Endodermal cell (in vitro differentiated cells): ENCODE data around the gene PPP1R14C. TPM values are rescaled to one million over a fixed set of nuclear protein-coding genes. Genes with fewer than 3 reads are reported as not detected.
A peak's percentile ranks its signal among the peaks of the same experiment; 100 is the strongest.

Source experiments
- DNase-seq: peaks from one replicate; pipeline ENCODE4 v3.0.0-alpha.2; 2017
- H3K27ac ChIP-seq: 2 replicates; pipeline ENCODE4 v1.5.1; 2013; ENCODE audit warnings: mild to moderate bottlenecking, low read depth, low read length, moderate library complexity
- H3K27me3 ChIP-seq: 2 replicates; pipeline ENCODE4 v1.6.1; 2013; ENCODE audit warnings: mild to moderate bottlenecking, low read length, moderate library complexity; ENCODE audit not compliant: insufficient read depth, control insufficient read depth, poor library complexity, severe bottlenecking
- H3K36me3 ChIP-seq: 2 replicates; pipeline ENCODE4 v1.7.0; 2013; ENCODE audit warnings: mild to moderate bottlenecking, low read length, moderate library complexity; ENCODE audit not compliant: control insufficient read depth, insufficient read depth
- H3K4me1 ChIP-seq: one replicate; pipeline ENCODE4 v1.7.0; 2013; ENCODE audit warnings: low read length; ENCODE audit not compliant: control insufficient read depth, insufficient read depth
- H3K4me3 ChIP-seq: 2 replicates; pipeline ENCODE4 v1.5.1; 2013; ENCODE audit warnings: mild to moderate bottlenecking, low read length, moderate library complexity
- H3K9ac ChIP-seq: 2 replicates; pipeline ENCODE4 v1.6.1; 2013; ENCODE audit warnings: mild to moderate bottlenecking, low read length, moderate library complexity; ENCODE audit not compliant: poor library complexity, severe bottlenecking; ENCODE audit errors: extremely low read depth
- H3K9me3 ChIP-seq: 2 replicates; pipeline ENCODE4 v1.6.1; 2013; ENCODE audit warnings: mild to moderate bottlenecking, low read length, moderate library complexity; ENCODE audit not compliant: control insufficient read depth
- H3K27ac Mint-ChIP-seq: 2 replicates; pipeline ENCODE4 v1.8.0; 2020; ENCODE audit warnings: mixed read lengths
- H3K27me3 Mint-ChIP-seq: 2 replicates; pipeline ENCODE4 v1.8.0; 2021; ENCODE audit warnings: mild to moderate bottlenecking, mixed read lengths; ENCODE audit not compliant: insufficient read depth
- H3K36me3 Mint-ChIP-seq: 2 replicates; pipeline ENCODE4 v1.8.0; 2020; ENCODE audit warnings: low read depth, mixed read lengths
- H3K4me1 Mint-ChIP-seq: 2 replicates; pipeline ENCODE4 v1.8.0; 2020; ENCODE audit warnings: mixed read lengths
- H3K4me3 Mint-ChIP-seq: 2 replicates; pipeline ENCODE4 v1.8.0; 2020; ENCODE audit warnings: mild to moderate bottlenecking, moderate library complexity, mixed read lengths
- H3K9me3 Mint-ChIP-seq: 2 replicates; pipeline ENCODE4 v1.8.0; 2020; ENCODE audit warnings: mild to moderate bottlenecking, mixed read lengths
- CTCF ChIP-seq: fragments of 200-600 bp; sonication (generic); conservative IDR thresholded peaks from 2 replicates; pipeline ENCODE4 v1.5.0; 2021; ENCODE audit warnings: antibody characterized with exemption, mild to moderate bottlenecking
- whole genome bisulfite sequencing, 2 experiments: methylation state at CpG; one replicate each; pipeline versions ENCODE4 v1.1.5 to v1.1.7; 2013; ENCODE audit warnings: missing lambda C conversion rate in 2 of 2, mixed read lengths in 1 of 2; ENCODE audit not compliant: insufficient coverage in 1 of 2, insufficient read length in 1 of 2; 5-methylcytosine and 5-hydroxymethylcytosine counted together
- total RNA-seq, 2 donors: library from RNA; stranded (reverse); fragmentation: NEBNext Ultra II Directional in 1 of 2; extraction: Animal tissue kit (Norgen Biotek cat#: 25700) in 1 of 2; gene quantifications; 2 replicates in 1 of 2; 3 replicates in 1 of 2; pipeline ENCODE4 v1.2.1, GENCODE V29; 2021

Gene PPP1R14C
- total RNA-seq, 2 donors from 2014 or later = 0.20 to 0.29 TPM

- H3K27me3 Mint-ChIP-seq = no peaks in the 10 kb centered on the region
- H3K9me3 Mint-ChIP-seq = no peaks in the 10 kb centered on the region
- H3K4me3 Mint-ChIP-seq = no peak overlapping the region
- H3K4me3 ChIP-seq = no peak overlapping the region
- H3K36me3 Mint-ChIP-seq = no peaks in the 10 kb centered on the region
- H3K9me3 ChIP-seq = no peaks in the 10 kb centered on the region
- no peak overlapping the region for H3K27ac ChIP-seq
- no peaks in the 10 kb centered on the region for H3K4me1 Mint-ChIP-seq
- no peaks in the 10 kb centered on the region for H3K4me1 ChIP-seq
- H3K36me3 ChIP-seq = no peaks in the 10 kb centered on the region
- no peaks in the 10 kb centered on the region for H3K27me3 ChIP-seq
- 80 to 88% methylated on average over 3 to 8 of the region's 8 CpGs for WGBS, 2 experiments
- no peak for DNase-seq
- no peak overlapping the region for H3K9ac ChIP-seq
- no peak overlapping the region for H3K27ac Mint-ChIP-seq
- no peak for TF ChIP-seq CTCF
These were observed 33.8 kb downstream of the PPP1R14C start for GRCh38 chr6:150176659-150177058.

- no peak for DNase-seq
- H3K36me3 Mint-ChIP-seq = no peaks in the 10 kb centered on the region
- H3K4me1 Mint-ChIP-seq = no peaks in the 10 kb centered on the region
- 92 to 94% methylated on average over 11 of the region's 11 CpGs for WGBS, 2 experiments
- no peaks in the 10 kb centered on the region for H3K4me1 ChIP-seq
- H3K27ac ChIP-seq = peak overlapping the region; percentile 60
- H3K4me3 ChIP-seq = no peak overlapping the region
- H3K9ac ChIP-seq = no peak overlapping the region
- H3K27me3 ChIP-seq = no peaks in the 10 kb centered on the region
- H3K9me3 ChIP-seq = no peaks in the 10 kb centered on the region
- H3K27me3 Mint-ChIP-seq = no peaks in the 10 kb centered on the region
- H3K4me3 Mint-ChIP-seq = no peak overlapping the region
- H3K9me3 Mint-ChIP-seq = no peaks in the 10 kb centered on the region
- H3K27ac Mint-ChIP-seq = no peak overlapping the region
- H3K36me3 ChIP-seq = no peaks in the 10 kb centered on the region
- TF ChIP-seq CTCF = no peak
These were observed 34.6 kb downstream of the PPP1R14C start for GRCh38 chr6:150177259-150177951.

- no peaks in the 10 kb centered on the region for H3K36me3 ChIP-seq
- DNase-seq = no peak
- H3K9me3 Mint-ChIP-seq = no peaks in the 10 kb centered on the region
- no peak overlapping the region for H3K27ac Mint-ChIP-seq
- H3K4me3 ChIP-seq = no peak overlapping the region
- H3K27me3 ChIP-seq = no peaks in the 10 kb centered on the region
- H3K4me1 ChIP-seq = no peaks in the 10 kb centered on the region
- H3K9ac ChIP-seq = no peak overlapping the region
- TF ChIP-seq CTCF = no peak
- no peaks in the 10 kb centered on the region for H3K27me3 Mint-ChIP-seq
- no peaks in the 10 kb centered on the region for H3K4me1 Mint-ChIP-seq
- H3K4me3 Mint-ChIP-seq = no peak overlapping the region
- no peaks in the 10 kb centered on the region for H3K36me3 Mint-ChIP-seq
- H3K9me3 ChIP-seq = no peaks in the 10 kb centered on the region
- 89 to 92% methylated on average over 6 to 12 of the region's 12 CpGs for WGBS, 2 experiments
- H3K27ac ChIP-seq = peak overlapping the region; percentile 60
These were observed 35.2 kb downstream of the PPP1R14C start for GRCh38 chr6:150177952-150178520.
